Measurements from ENCODE around the gene ATP2B2.

DNA sequence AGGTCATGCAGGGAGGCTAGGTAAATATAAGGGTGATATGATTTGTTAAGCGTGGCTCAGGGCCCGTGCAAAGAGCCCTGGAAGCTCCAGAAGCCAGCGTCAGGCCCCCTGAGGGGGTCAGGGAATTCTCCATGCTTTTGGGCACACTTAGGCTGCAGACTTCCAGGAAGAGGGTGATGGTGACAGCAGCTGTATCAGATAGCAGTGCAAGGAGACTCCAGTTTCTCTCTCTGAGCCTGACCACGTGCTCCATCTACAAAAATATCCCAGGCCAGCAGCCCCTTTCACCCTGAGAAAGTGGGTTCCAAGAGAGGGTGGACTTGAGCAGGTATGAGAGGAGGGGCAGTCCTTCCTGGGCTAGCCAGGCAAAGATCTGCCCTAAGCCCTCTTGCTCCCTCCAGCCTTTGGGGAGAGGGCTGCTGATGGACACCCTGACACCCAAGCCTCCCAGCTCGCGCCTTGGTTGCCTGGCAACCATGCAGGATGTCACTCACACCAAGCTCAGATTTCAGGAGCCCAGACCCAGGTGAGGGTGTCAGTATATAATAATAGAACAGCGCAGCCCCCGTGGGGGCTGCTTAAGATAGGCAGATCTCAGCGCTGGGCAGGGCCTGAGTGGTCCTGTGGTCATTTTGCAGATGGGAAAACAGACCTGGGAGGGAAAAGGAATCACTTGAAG lies 35.8 kb downstream of the ATP2B2 start:
- TF ChIP-seq, protein P1, sequence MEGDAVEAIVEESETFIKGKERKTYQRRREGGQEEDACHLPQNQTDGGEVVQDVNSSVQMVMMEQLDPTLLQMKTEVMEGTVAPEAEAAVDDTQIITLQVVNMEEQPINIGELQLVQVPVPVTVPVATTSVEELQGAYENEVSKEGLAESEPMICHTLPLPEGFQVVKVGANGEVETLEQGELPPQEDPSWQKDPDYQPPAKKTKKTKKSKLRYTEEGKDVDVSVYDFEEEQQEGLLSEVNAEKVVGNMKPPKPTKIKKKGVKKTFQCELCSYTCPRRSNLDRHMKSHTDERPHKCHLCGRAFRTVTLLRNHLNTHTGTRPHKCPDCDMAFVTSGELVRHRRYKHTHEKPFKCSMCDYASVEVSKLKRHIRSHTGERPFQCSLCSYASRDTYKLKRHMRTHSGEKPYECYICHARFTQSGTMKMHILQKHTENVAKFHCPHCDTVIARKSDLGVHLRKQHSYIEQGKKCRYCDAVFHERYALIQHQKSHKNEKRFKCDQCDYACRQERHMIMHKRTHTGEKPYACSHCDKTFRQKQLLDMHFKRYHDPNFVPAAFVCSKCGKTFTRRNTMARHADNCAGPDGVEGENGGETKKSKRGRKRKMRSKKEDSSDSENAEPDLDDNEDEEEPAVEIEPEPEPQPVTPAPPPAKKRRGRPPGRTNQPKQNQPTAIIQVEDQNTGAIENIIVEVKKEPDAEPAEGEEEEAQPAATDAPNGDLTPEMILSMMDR (IDR thresholded peaks at IDR 0.05), result no peak
- TF ChIP-seq POLR2A (IDR thresholded peaks at IDR 0.05), result no peak
